MCF 10A (cell line): ENCODE measurements around the gene GRID1. TPM values are rescaled to one million over a fixed set of nuclear protein-coding genes. Genes with fewer than 3 reads are reported as not detected.

Experiments used
- BruUV-seq: library from RNA; stranded (reverse); fragments of 400-500 nt; replicated peaks from 2 replicates; lab custom pipeline; 2021; lab: Mats Ljungman, UMichigan
- CTCF ChIA-PET: fragments of 300-600 bp; sonication (Branson Sonifier 250); formaldehyde crosslinking; extraction: SDS; loops from one replicate; lab custom pipeline; 2021; ENCODE audit warnings: antibody characterized with exemption, inconsistent platforms; lab: Yijun Ruan, JAX
- POLR2A ChIA-PET: fragments of 300-600, 350-650 bp; sonication (Branson Sonifier 250); formaldehyde crosslinking; extraction: SDS; loops from one replicate; lab custom pipeline; 2020; ENCODE audit warnings: antibody characterized with exemption, inconsistent platforms; lab: Yijun Ruan, JAX
- DNase-seq: peaks from one replicate; pipeline ENCODE4 v3.0.0-alpha.2; 2018; ENCODE audit not compliant: unreplicated experiment
- H3K27ac Mint-ChIP-seq: one replicate; pipeline ENCODE4 v1.8.0; 2022; ENCODE audit warnings: mild to moderate bottlenecking, low read depth, mixed read lengths; ENCODE audit not compliant: unreplicated experiment
- H3K27me3 Mint-ChIP-seq: one replicate; pipeline ENCODE4 v1.8.0; 2022; ENCODE audit warnings: mixed read lengths; ENCODE audit not compliant: insufficient read depth, unreplicated experiment
- H3K36me3 Mint-ChIP-seq: one replicate; pipeline ENCODE4 v1.8.0; 2022; ENCODE audit warnings: mild to moderate bottlenecking, moderate library complexity, mixed read lengths; ENCODE audit not compliant: insufficient read depth, unreplicated experiment
- H3K4me1 Mint-ChIP-seq: one replicate; pipeline ENCODE4 v1.8.0; 2022; ENCODE audit warnings: mixed read lengths; ENCODE audit not compliant: insufficient read depth, unreplicated experiment
- H3K4me3 Mint-ChIP-seq: one replicate; pipeline ENCODE4 v1.8.0; 2022; ENCODE audit warnings: mild to moderate bottlenecking, moderate library complexity, mixed read lengths; ENCODE audit not compliant: unreplicated experiment
- H3K9me3 Mint-ChIP-seq: one replicate; pipeline ENCODE4 v1.8.0; 2022; ENCODE audit warnings: mixed read lengths; ENCODE audit not compliant: unreplicated experiment
- intact Hi-C: fragments of 100-400 bp; cut with micrococcal nuclease; formaldehyde crosslinking; loops from 2 replicates; pipeline ENCODE4 v1.14.1; 2022
- total RNA-seq: library from RNA; stranded (reverse); gene quantifications from 2 replicates; pipeline ENCODE4 v1.2.3, GENCODE V29; 2022
- TF ChIP-seq, protein P1 (sequence below): fragments of 200-600 bp; IDR thresholded peaks from one replicate; pipeline ENCODE4 v1.8.0; 2022; ENCODE audit warnings: antibody characterized with exemption, mild to moderate bottlenecking; ENCODE audit not compliant: unreplicated experiment

GRID1 gene
- total RNA-seq, 1 experiment from 2014 or later = not detected

DNA sequence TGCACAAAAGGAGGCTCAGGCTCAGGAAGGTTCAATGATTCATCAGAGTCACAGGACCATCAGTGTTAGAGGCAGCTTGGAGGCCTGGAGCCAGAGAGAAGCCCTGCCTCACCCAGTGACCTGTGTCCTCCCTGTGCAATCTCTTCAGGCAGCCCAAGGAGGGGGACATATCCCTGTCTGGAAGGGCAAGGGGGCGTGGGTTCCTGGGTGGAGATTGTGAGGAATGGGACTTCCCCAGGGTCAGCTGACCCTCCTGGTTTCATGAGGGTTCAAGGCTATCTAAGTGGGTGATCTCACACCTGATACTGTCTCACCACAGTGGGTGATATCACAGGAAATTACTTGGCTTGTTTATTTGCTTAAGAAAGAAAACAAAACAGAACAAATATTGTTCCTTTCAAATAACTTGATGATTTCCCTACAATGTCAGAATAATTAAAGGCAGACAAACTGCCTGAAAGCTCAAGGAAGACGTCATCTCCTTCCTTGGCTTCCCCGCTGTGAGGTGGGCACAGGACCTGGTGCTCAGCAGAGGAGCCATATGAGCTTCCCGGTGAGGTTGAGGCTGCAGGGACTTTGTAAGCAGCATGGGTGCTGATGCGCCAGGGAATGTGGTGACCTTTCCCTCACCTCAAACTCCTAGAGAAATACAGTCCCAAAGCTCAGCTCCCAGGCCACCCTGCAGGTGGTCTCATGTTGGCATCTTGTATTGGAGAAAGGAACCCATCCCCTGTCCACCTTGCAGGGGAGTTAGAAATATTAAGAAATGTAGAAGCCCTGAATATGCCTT lies 763.2 kb downstream of the GRID1 start:
- intact Hi-C loops = no loop called here
- POLR2A ChIA-PET = no interaction called here
- no TSS peak for BruUV-seq
- Mint-ChIP-seq H3K9me3 (peaks cover 8% of the 10 kb centered on the region), H3K36me3 (no peaks in the 10 kb centered on the region), H3K27ac (no peak overlapping the region), H3K4me1 (no peaks in the 10 kb centered on the region), H3K4me3 (no peak overlapping the region), H3K27me3 (no peaks in the 10 kb centered on the region)
- TF ChIP-seq, protein P1, sequence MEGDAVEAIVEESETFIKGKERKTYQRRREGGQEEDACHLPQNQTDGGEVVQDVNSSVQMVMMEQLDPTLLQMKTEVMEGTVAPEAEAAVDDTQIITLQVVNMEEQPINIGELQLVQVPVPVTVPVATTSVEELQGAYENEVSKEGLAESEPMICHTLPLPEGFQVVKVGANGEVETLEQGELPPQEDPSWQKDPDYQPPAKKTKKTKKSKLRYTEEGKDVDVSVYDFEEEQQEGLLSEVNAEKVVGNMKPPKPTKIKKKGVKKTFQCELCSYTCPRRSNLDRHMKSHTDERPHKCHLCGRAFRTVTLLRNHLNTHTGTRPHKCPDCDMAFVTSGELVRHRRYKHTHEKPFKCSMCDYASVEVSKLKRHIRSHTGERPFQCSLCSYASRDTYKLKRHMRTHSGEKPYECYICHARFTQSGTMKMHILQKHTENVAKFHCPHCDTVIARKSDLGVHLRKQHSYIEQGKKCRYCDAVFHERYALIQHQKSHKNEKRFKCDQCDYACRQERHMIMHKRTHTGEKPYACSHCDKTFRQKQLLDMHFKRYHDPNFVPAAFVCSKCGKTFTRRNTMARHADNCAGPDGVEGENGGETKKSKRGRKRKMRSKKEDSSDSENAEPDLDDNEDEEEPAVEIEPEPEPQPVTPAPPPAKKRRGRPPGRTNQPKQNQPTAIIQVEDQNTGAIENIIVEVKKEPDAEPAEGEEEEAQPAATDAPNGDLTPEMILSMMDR = no peak
- DNase-seq = no peak
- CTCF ChIA-PET = interaction anchor here (0.6 to 0.9 kb wide), 2 partner anchors 13 to 20 kb away, joined by 3 read pairs; no protein-coding TSS in a partner anchor

DNA sequence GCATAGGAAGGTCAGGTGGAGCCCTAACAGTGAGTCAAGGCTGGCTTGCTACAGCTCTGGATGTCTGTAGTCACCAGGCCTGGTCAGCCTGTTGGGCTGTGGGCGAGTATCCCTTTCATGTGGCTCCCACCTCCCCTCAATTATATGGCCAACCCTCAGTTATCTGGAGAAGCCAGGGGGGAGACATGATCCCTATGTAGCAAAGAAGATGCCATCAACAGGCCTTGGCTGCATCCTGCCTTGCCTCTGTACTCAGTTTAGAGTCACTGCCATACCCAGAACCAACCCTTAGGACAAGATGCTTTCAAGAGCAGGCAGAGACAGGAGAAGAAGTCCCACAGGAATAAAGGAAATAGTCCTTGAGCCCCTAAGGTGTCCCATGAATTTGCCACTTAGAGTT lies 763.9 kb downstream of the GRID1 start:
- Mint-ChIP-seq H3K27ac (no peak overlapping the region), H3K4me3 (no peak overlapping the region), H3K9me3 (peaks cover 8% of the 10 kb centered on the region), H3K27me3 (no peaks in the 10 kb centered on the region), H3K4me1 (no peaks in the 10 kb centered on the region), H3K36me3 (no peaks in the 10 kb centered on the region)
- POLR2A ChIA-PET = no interaction called here
- TF ChIP-seq, protein P1 = no peak
- BruUV-seq = no TSS peak
- no peak for DNase-seq
- intact Hi-C loops = no loop called here
- CTCF ChIA-PET = interaction anchor here (0.6 kb wide), 1 partner anchor 11 kb away, joined by 3 read pairs; no protein-coding TSS in a partner anchor

DNA sequence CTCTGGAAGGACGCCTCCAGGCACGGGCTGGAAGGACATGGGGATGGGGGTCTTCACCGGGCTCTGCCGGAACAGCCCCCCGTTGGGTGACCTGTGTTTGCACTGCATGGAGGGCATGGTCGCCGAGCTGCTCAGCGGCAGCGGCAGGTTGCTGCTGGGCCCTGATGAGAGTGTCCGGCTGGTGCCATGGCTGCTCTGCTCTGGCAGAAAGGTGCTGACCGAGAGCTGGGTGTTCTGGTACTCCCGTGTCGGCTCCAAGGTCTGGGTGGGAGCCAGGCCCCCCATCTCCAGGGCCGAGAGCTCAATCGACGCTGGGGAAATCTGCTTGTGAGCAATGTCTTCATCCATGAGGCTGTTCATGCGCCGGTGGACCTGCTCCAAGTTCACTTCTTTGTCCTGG lies 764.3 kb downstream of the GRID1 start:
- TF ChIP-seq, protein P1 = no peak
- Mint-ChIP-seq H3K4me1 (no peaks in the 10 kb centered on the region), H3K27me3 (no peaks in the 10 kb centered on the region), H3K27ac (no peak overlapping the region), H3K9me3 (peaks cover 8% of the 10 kb centered on the region), H3K4me3 (no peak overlapping the region), H3K36me3 (no peaks in the 10 kb centered on the region)
- ChIA-PET POLR2A (no interaction called here), CTCF (interaction anchor here (0.6 kb wide), 1 partner anchor 12 kb away, joined by 3 read pairs; no protein-coding TSS in a partner anchor)
- BruUV-seq = no TSS peak
- no peak for DNase-seq
- intact Hi-C loops = no loop called here

DNA sequence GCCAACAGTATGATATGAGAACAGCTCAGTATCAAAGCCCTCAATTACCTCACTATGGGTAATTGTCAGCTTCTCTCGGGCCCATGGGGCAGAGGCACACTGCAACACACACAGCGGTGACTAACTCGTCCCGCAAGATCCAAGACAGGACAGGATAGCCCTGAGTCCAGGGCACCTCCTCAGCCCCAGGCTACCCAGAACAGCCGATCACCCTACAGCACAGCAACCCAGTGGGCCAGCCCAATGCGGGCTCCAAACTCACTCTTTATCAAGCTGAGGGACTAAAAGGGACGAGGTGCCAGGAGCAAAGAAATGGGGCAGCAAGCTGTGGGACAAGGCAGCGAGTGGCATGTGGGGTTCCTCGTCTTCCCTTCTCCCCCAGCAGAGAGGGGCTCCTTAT lies 765.1 kb downstream of the GRID1 start:
- no peaks in the 10 kb centered on the region for H3K36me3 Mint-ChIP-seq
- no peaks in the 10 kb centered on the region for H3K4me1 Mint-ChIP-seq
- H3K4me3 Mint-ChIP-seq = no peak overlapping the region
- DNase-seq = no peak
- POLR2A ChIA-PET = no interaction called here
- CTCF ChIA-PET = no interaction called here
- H3K27ac Mint-ChIP-seq = no peak overlapping the region
- intact Hi-C loops = no loop called here
- no peaks in the 10 kb centered on the region for H3K27me3 Mint-ChIP-seq
- no TSS peak for BruUV-seq
- H3K9me3 Mint-ChIP-seq = peaks cover 8% of the 10 kb centered on the region
- TF ChIP-seq, protein P1 = no peak
